ENCODE results near the gene COPE.

Gene COPE

DNA sequence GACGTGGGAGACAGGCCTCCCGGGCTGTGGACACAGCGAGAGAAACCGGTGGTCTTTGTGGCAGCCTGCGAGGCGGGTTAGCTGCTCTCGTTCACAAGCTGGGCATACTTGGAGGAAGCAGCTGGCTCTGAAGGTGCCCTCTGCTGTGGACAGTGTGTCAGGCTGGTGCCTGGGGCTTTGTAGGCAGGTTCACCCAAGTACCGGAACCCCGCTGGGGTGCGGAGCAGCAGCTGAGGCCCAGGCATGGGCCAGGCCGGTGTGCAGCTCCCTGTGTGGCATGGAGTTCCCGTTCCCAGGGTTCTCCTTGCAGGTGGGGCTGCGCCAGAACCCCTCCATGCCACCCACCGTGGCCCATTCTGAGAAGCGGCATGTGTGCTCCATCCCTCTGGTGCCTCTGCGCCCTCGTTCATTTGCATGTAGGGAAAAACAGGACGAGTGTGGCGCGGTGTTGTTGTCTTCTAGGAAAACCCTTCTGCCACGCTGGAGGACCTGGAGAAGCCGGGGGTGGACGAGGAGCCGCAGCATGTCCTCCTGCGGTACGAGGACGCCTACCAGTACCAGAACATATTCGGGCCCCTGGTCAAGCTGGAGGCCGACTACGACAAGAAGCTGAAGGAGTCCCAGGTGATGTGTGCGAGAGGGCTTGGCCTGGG is 67.4 kb downstream of the COPE start:
- no peak for DNase-seq (ENCODE audit: low read depth in 3 of 3)

DNA sequence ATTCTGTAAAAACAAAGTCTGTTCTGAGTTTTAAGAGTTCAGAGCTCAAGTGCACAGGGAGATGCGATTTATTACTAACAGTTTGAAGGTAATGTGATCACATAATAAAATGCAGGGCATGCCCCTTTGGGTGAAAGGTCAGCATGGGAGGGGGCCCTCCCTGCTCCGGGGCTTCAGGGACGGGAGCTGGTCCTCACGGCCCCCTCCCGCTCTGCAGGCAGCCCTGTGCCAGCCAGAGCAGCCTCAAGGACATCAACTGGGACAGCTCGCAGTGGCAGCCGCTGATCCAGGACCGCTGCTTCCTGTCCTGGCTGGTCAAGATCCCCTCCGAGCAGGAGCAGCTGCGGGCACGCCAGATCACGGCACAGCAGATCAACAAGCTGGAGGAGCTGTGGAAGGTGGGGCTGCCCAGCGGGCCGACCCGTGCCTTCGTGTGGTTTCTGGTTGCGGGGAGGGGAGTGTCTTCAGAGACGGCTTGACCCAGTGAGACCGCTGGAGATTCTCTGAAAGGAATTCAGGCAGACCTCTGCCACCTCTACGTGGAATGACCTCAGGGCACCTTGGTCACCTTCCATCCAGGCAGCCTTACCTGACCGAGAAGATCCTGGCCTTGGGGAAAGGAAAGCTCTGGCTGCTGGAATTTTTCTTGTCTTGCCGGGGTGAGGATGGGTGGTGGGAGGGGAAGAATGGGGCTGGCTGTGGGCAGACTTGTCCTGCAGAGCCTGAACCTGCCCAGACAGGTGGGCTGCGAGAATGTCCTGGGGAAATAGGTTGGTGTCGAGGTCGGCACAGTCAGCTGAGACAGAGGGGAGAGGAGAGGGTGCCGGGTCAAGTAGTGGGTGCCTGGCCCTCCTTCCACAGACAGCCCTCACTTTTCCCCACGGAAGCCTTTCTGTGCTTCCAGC is 68.5 kb downstream of the COPE start:
- no peak for DNase-seq (ENCODE audit: low read depth in 3 of 3)

DNA sequence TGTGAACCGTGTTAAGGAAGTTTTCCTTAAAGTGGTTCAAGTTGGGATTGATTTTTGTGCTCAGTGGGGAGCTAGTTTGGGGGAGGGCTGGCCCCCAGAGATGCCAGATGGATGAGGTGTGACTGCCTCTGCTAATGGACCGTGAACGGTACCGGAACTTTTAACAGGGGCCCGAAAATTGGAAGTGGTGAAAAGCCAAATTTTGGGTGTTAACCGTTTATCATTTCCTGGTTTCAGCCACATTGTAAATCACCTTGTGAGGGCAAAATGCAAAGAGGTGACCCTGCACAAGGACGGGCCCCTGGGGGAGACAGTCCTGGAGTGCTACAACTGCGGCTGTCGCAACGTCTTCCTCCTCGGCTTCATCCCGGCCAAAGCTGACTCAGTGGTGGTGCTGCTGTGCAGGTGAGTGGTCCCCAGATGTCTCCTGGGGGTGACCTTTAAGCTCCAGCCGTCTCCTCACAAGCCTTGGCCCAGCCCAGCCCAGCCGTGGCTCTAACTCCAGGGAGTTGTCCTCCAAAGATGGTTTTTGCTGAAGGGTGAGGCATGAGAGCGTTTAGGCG is 69.3 kb downstream of the COPE start:
- no peak for DNase-seq (ENCODE audit: low read depth in 3 of 3)

Measured in stimulated activated CD4-positive, alpha-beta T cell treated with anti-CD3 and anti-CD28 coated beads, TNF-alpha, amount 100 ng/mL, for 24 hours (primary cell).